Body of pancreas (tissue), 4 donors: ENCODE results near the gene MBNL1.

Experiments used
- CTCF ChIP-seq, 7 experiments: fragments of 450-650 bp in 4 of 7; fragments of 200-600 bp in 3 of 7; sonication (generic) in 3 of 7; IDR thresholded peaks; one replicate each; pipeline ENCODE4 v1.5.1; 2016 to 2019; ENCODE audit warnings: antibody characterized with exemption in 7 of 7
- POLR2A ChIP-seq, 3 donors: fragments of 450-650 bp; IDR thresholded peaks; one replicate each; pipeline ENCODE4 v1.6.1; 2016; ENCODE audit warnings: antibody characterized with exemption in 3 of 3, mild to moderate bottlenecking in 2 of 3

GRCh38 chr3:152386208-152386607 lies 117.5 kb downstream of the MBNL1 start:
- TF ChIP-seq CTCF (IDR thresholded peaks at IDR 0.05) (no peak), POLR2A (IDR thresholded peaks at IDR 0.05) (no peak)
